ENCODE results near the gene TMPRSS13. TPM values are rescaled to one million over a fixed set of nuclear protein-coding genes. Genes with fewer than 3 reads are reported as not detected.

The TMPRSS13 gene
- total and polyA plus RNA-seq, 2 experiments from 2014 or later = not detected

GRCh38 chr11:117972044-117972443 is 42.8 kb upstream of the TMPRSS13 start:
- DNase-seq = no peak
- no peaks in the 10 kb centered on the region for H3K36me3 ChIP-seq (ENCODE audit: low read depth)
- no peak overlapping the region for H3K27ac ChIP-seq
- H3F3A ChIP-seq (ENCODE audit: insufficient read depth) = no peaks in the 10 kb centered on the region
- peaks cover 3% of the 10 kb centered on the region; the same call in 1 of the 2 replicates for H3K27me3 ChIP-seq (replicated peaks; ENCODE audit: insufficient read depth)
- in situ Hi-C loops (cut with MboI) = no loop called here
- no peaks in the 10 kb centered on the region for H3K9me3 ChIP-seq (ENCODE audit: low read depth)
- no peaks in the 10 kb centered on the region for H3K4me1 ChIP-seq (ENCODE audit: insufficient read depth)
- H3K4me2 ChIP-seq (ENCODE audit: unreplicated experiment) = no peak overlapping the region
- TF ChIP-seq EZH2phosphoT487 (IDR thresholded peaks at IDR 0.05; ENCODE audit: insufficient read depth, low read depth) (no peak), EZH2 (IDR thresholded peaks at IDR 0.05; ENCODE audit: insufficient read depth, poor library complexity, severe bottlenecking) (no peak)
- no peak overlapping the region for H3K9ac ChIP-seq
- no peaks in the 10 kb centered on the region for H4K20me1 ChIP-seq (ENCODE audit: insufficient read depth)
- WGBS, 2 experiments (ENCODE audit: low coverage in 1 of 2, low lambda C conversion rate in 2 of 2, missing lambda C conversion rate in 2 of 2) = 45 to 56% methylated on average over 10 of the region's 10 CpGs
- no peak overlapping the region for H3K4me3 ChIP-seq
- H2AFZ ChIP-seq = no peak overlapping the region
- no peaks in the 10 kb centered on the region for H3K9me2 ChIP-seq (ENCODE audit: insufficient read depth)
- no peaks in the 10 kb centered on the region for H3K79me2 ChIP-seq (ENCODE audit: insufficient read depth)

DNA sequence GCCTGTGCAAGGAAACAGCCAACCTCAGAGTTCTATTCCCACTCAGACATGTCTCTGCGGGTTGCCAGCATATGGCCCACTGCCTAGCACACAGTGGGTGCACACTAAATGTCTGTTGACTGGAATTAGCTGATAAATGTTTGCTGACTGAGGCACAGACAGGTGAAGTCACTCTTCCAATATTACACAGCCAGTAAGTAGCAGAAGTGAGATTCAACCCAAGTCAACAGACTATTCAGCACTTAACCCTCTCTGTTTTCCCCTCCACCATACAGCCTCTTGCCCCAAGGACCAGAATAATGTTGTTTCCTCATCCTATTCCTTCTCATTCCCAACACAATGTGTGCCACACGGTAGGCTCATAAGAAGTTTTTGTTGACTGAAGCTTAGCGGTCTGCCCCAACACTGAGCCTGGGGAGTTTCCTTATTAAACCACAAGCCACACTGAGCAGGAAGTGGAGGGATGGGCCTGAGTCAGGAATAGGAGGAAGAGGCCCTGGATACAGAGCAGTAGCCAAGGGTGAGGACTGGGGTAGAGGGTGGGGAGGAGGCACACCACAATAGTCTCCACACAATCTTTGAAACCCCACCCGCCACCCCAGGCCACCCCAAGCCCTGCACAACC is 41.3 kb upstream of the TMPRSS13 start:
- TF ChIP-seq EZH2 (IDR thresholded peaks at IDR 0.05; ENCODE audit: insufficient read depth, poor library complexity, severe bottlenecking) (no peak), EZH2phosphoT487 (IDR thresholded peaks at IDR 0.05; ENCODE audit: insufficient read depth, low read depth) (no peak)
- no peak overlapping the region for H2AFZ ChIP-seq
- H3K36me3 ChIP-seq (ENCODE audit: low read depth) = no peaks in the 10 kb centered on the region
- in situ Hi-C loops (cut with MboI) = no loop called here
- H3K79me2 ChIP-seq (ENCODE audit: insufficient read depth) = no peaks in the 10 kb centered on the region
- peaks cover 3% of the 10 kb centered on the region; the same call in 1 of the 2 replicates for H3K27me3 ChIP-seq (replicated peaks; ENCODE audit: insufficient read depth)
- H3K9ac ChIP-seq = no peak overlapping the region
- no peaks in the 10 kb centered on the region for H3K9me3 ChIP-seq (ENCODE audit: low read depth)
- H3K4me2 ChIP-seq (ENCODE audit: unreplicated experiment) = no peak overlapping the region
- DNase-seq = no peak
- H4K20me1 ChIP-seq (ENCODE audit: insufficient read depth) = no peaks in the 10 kb centered on the region
- no peak overlapping the region for H3K4me3 ChIP-seq
- H3K4me1 ChIP-seq (ENCODE audit: insufficient read depth) = no peaks in the 10 kb centered on the region
- no peaks in the 10 kb centered on the region for H3K9me2 ChIP-seq (ENCODE audit: insufficient read depth)
- no peaks in the 10 kb centered on the region for H3F3A ChIP-seq (ENCODE audit: insufficient read depth)
- no peak overlapping the region for H3K27ac ChIP-seq
- 40 to 52% methylated on average over 3 to 4 of the region's 4 CpGs for WGBS, 2 experiments (ENCODE audit: low coverage in 1 of 2, low lambda C conversion rate in 2 of 2, missing lambda C conversion rate in 2 of 2)

- Histone ChIP-seq H4K20me1 (ENCODE audit: insufficient read depth) (no peaks in the 10 kb centered on the region), H3K4me3 (no peak overlapping the region), H3F3A (ENCODE audit: insufficient read depth) (no peaks in the 10 kb centered on the region), H3K79me2 (ENCODE audit: insufficient read depth) (no peaks in the 10 kb centered on the region), H3K9me3 (ENCODE audit: low read depth) (no peaks in the 10 kb centered on the region), H3K36me3 (ENCODE audit: low read depth) (no peaks in the 10 kb centered on the region), H2AFZ (no peak overlapping the region), H3K4me1 (ENCODE audit: insufficient read depth) (no peaks in the 10 kb centered on the region), H3K27ac (no peak overlapping the region), H3K9ac (no peak overlapping the region), H3K9me2 (ENCODE audit: insufficient read depth) (no peaks in the 10 kb centered on the region), H3K4me2 (ENCODE audit: unreplicated experiment) (no peak overlapping the region), H3K27me3 (replicated peaks; ENCODE audit: insufficient read depth) (peaks cover 3% of the 10 kb centered on the region; the same call in 1 of the 2 replicates)
- in situ Hi-C loops (cut with MboI) = no loop called here
- TF ChIP-seq EZH2 (IDR thresholded peaks at IDR 0.05; ENCODE audit: insufficient read depth, poor library complexity, severe bottlenecking) (no peak), EZH2phosphoT487 (IDR thresholded peaks at IDR 0.05; ENCODE audit: insufficient read depth, low read depth) (no peak)
- 48 to 51% methylated on average over 5 of the region's 5 CpGs for WGBS, 2 experiments (ENCODE audit: low coverage in 1 of 2, low lambda C conversion rate in 2 of 2, missing lambda C conversion rate in 2 of 2)
- no peak for DNase-seq
Observed at GRCh38 chr11:117969160-117969991, 40.2 kb upstream of the TMPRSS13 start.

GRCh38 chr11:117966908-117967307 is 37.7 kb upstream of the TMPRSS13 start:
- in situ Hi-C loops (cut with MboI) = no loop called here
- no peaks in the 10 kb centered on the region for H3K36me3 ChIP-seq (ENCODE audit: low read depth)
- no peak overlapping the region for H3K4me2 ChIP-seq (ENCODE audit: unreplicated experiment)
- no peak overlapping the region for H3K9ac ChIP-seq
- TF ChIP-seq EZH2phosphoT487 (IDR thresholded peaks at IDR 0.05; ENCODE audit: insufficient read depth, low read depth) (no peak), EZH2 (IDR thresholded peaks at IDR 0.05; ENCODE audit: insufficient read depth, poor library complexity, severe bottlenecking) (no peak)
- H3K27ac ChIP-seq = no peak overlapping the region
- H2AFZ ChIP-seq = no peak overlapping the region
- H3F3A ChIP-seq (ENCODE audit: insufficient read depth) = no peaks in the 10 kb centered on the region
- no peaks in the 10 kb centered on the region for H3K9me2 ChIP-seq (ENCODE audit: insufficient read depth)
- no peaks in the 10 kb centered on the region for H4K20me1 ChIP-seq (ENCODE audit: insufficient read depth)
- peaks cover 3% of the 10 kb centered on the region; the same call in 1 of the 2 replicates for H3K27me3 ChIP-seq (replicated peaks; ENCODE audit: insufficient read depth)
- H3K4me1 ChIP-seq (ENCODE audit: insufficient read depth) = no peaks in the 10 kb centered on the region
- WGBS, 2 experiments (ENCODE audit: low coverage in 1 of 2, low lambda C conversion rate in 2 of 2, missing lambda C conversion rate in 2 of 2) = 53 to 57% methylated on average over 8 of the region's 8 CpGs
- H3K79me2 ChIP-seq (ENCODE audit: insufficient read depth) = no peaks in the 10 kb centered on the region
- no peak for DNase-seq
- no peaks in the 10 kb centered on the region for H3K9me3 ChIP-seq (ENCODE audit: low read depth)
- no peak overlapping the region for H3K4me3 ChIP-seq
